HG03378 (cell line): ENCODE results near the gene SPIN2B.
"Not testable (repeated sequence)": the region's sequence is repeated elsewhere in the genome, so short reads cannot be mapped to it uniquely, and the experiment has no call there.

ENCODE experiments used
- ATAC-seq: cut with Tn5 transposase; IDR thresholded peaks from one replicate; pipeline ENCODE4 v1.9.1; 2021; ENCODE audit warnings: mild to moderate bottlenecking, moderate library complexity; ENCODE audit not compliant: unreplicated experiment

SPIN2B gene

GRCh38 chrX:57121162-57121755, at the start of gene SPIN2B:
TSS of gene SPIN2B (minus strand) at chrX:57121548.
- peak; percentile 99 for ATAC-seq

DNA sequence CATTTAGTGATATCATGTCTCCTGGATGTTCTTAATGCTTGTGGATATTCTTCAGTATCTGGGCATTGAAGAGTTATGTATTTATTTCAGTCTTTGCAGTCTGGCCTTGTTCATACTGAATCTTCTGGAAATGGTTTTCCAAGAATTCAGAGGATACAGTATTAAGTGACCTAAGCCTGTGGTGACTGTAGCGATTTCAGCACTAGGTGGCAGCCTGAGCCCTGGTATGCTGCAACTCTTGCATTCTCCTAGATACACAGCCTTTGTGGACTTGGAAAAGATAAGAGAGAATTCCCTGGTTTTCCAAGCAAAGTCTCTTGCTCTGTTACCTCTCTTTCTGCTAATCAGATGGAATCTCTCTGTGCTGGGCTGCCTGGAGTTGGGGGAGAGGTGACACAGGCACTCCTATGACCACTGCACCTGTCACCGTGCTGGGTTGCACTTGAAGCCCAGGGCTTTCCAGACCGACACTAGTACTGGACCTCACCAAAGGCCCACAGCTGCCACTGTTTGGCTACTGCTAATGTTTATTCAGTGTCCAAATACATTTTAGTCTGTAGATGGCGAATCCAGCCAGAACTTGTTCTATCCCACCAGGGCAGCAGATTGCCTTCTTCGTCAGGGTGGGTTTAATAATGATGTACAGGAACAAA, 35.2 kb upstream of the SPIN2B start:
- ATAC-seq: no peak

- ATAC-seq: no peak
Measured at GRCh38 chrX:57155171-57155570, 33.8 kb upstream of the SPIN2B start.

GRCh38 chrX:57152222-57152621, 30.9 kb upstream of the SPIN2B start:
- ATAC-seq: not testable (repeated sequence)

- no peak for ATAC-seq
Measured at GRCh38 chrX:57138674-57139073, 17.3 kb upstream of the SPIN2B start.

GRCh38 chrX:57137501-57137900, 16.2 kb upstream of the SPIN2B start:
- ATAC-seq: no peak

DNA sequence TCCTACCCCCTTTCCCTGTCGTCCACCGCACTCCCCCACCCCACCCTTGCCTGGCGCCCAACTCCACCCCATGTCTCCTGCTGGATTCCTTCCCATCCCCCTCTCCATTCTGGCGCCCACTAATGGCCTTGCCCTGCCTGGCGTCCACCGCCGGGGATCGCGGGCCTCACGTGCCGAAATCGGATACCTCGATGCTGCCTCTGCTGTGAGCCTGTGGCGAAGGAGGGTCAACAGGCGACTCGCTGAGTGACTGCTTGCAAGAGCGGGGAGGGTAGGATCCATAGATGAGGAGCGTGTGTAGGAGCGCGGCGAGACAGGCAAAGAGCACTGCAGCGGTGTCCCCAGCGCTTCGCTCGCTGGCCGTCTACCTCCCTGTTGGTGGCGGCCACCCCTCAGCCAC, 15.7 kb upstream of the SPIN2B start, which contains the start of gene SPIN2A:
Gene SPIN2A, minus strand, starts transcription at position 325 of the 400 bp plus-strand sequence. CDS start 800 bp downstream, outside the sequence.
- not testable (repeated sequence) for ATAC-seq

DNA sequence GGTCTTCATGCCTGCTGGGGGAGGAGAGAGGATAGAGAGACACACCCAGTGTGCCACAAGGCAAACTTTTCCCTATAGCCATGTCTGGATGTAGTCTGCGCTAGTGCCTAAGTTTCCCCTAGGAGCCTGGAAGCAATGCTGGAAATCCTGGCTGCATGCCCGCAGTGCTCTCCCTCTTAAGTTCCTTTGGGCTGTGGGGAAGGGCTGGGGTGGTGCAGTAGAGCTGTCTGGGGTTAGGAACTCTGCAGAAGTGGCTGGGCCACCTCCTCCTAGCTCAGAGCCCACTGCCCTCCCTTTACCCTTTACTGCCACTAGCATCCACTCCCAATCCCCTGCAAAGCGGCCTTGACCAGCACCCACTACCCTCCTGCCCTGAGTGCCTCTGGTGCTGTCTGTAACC, 15.2 kb upstream of the SPIN2B start:
- ATAC-seq: not testable (repeated sequence)

- ATAC-seq: no peak
Measured at GRCh38 chrX:57135287-57135686, 13.9 kb upstream of the SPIN2B start.

DNA sequence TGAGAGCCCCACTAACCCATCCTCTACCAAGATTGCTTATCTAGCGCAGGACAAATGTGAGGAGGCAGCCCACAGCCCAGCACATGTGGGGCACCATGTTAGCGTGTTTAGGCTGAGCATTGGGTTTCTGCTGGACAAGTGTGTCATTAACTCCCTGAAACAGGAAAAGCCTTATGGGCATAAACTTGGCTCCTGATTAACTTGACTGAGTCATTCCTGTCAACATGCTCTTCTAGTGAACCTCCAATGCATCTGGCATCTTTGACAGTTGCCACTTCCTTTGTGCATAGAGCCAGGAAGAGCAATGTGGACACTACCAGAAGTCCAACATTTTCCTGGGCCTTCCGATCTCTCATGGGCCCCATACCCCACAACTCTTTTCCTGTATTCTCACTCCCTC, 13.4 kb upstream of the SPIN2B start:
- no peak for ATAC-seq

GRCh38 chrX:57133706-57134105, 12.4 kb upstream of the SPIN2B start:
- ATAC-seq: no peak

GRCh38 chrX:57133284-57133683, 11.9 kb upstream of the SPIN2B start:
- ATAC-seq: not testable (repeated sequence)

GRCh38 chrX:57132046-57132445, 10.7 kb upstream of the SPIN2B start:
- no peak for ATAC-seq

- ATAC-seq: no peak
Measured at GRCh38 chrX:57121816-57122215, 468 bp upstream of the SPIN2B start.

DNA sequence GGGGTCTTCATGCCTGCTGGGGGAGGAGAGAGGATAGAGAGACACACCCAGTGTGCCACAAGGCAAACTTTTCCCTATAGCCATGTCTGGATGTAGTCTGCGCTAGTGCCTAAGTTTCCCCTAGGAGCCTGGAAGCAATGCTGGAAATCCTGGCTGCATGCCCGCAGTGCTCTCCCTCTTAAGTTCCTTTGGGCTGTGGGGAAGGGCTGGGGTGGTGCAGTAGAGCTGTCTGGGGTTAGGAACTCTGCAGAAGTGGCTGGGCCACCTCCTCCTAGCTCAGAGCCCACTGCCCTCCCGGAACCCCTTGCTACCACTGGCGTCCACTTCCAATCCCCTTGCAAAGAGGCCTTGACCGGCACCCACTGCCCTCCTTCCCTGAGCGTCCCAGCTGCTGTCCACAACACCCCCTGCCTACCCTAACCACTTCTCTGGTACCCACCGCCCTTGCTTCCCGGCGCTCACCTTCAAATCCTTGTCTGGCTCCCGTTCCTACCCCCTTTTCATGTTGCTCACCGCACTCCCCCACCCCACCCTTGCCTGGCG, 658 bp downstream of the SPIN2B start:
- ATAC-seq: not testable (repeated sequence)

GRCh38 chrX:57119416-57119815, 1.9 kb downstream of the SPIN2B start:
- ATAC-seq: no peak

DNA sequence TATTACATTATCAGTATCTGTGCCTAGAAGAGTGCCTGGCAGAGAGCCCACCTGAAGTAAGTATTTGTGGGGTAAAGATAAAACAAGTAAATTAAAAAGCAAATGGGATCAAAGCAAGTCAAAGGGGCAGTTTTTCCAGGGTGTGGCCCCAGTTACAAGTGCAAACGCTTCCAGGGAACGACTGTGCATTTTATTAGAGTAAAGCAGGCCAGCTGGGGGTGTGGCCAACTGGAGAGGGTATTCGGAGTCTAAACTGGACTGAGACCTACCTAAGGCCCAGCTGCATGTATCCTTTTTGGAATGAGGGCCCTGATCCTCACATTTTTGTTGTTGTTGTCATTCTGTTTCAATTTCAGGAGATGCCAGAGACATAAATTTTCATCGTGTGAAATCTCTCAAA, 3.8 kb downstream of the SPIN2B start:
- not testable (repeated sequence) for ATAC-seq

DNA sequence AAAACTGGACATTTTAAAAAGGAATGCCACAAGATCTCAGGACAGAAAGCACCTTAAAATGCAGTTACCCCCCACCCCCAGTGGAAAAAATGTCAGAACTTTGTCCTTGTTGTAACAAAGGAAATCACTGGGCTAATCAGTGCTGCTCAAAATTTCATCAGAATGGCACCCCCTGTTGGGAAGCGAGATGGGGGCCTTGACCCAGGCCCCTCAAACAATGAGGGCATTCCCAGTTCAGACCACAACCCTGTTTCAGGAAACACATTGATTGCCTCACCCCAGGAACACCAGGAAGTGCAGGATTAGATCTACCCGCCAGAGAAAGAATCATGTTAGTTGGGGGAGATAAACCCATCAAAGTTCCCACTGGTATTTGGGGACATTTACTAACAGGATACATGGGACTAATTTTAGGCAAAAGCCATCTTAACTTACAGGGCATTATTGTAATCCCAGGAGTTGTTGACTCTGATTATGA, 16.4 kb downstream of the SPIN2B start:
- no peak for ATAC-seq

DNA sequence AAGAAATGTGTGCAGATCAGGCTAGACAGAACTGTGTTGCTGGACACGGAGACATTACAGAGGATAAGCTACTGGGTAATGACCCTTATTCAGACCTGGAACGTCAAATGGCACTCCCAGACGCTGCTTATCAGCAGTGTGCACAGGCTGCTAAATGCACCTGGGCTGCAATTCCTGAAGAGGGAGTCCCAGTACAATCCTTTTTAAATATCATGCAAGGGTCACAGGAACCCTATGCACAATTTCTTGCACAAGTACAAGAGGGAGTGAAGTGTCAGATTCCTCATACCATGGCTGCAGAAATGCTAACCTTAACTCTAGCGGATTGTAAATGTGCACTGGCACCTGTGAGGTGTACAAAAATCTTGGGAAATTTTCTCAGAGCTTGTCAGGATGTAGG, 16.9 kb downstream of the SPIN2B start:
- ATAC-seq: no peak

DNA sequence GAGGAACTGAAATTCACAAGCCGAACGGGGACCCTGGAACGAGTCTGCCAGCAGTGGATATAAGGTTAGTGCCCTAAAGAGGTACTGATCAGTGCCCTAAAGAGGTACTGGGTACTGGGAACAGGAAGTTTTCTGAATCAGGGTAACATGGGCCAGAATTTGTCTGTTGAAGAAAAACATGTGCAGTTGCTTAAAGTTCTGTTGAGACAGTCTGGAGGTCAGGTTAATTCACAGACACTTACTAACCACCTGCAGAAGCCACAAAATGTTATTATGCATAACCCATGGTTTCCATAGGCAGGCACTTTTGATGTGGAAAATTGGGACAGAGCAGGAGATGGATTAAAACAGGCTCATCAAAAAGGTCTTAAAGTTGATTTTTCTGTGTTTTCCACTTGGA, 17.9 kb downstream of the SPIN2B start:
- ATAC-seq: no peak

- not testable (repeated sequence) for ATAC-seq
Measured at GRCh38 chrX:57102918-57103317, 18.4 kb downstream of the SPIN2B start.

DNA sequence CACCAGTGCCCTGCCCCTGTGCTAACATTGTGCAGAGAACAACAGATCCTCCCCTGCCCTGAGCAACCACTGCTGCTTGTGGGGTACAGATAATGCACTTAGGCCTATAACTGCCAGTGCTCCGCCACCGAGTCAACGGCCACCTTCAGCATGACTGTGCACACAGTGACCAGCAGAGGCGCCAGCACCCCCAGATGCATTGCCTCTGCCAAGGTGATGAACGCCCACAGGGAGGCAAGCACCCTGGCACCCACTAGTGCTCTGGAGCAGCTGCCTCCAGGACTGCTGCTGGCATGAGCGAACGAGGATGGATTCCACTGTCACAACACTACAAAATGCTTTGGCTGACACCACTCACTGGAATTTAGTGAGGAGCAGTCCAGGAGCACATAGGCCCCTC, 38.2 kb downstream of the SPIN2B start:
- no peak for ATAC-seq
